Uterus (tissue), 2 donors: Measurements from ENCODE around the gene OR1N1.

ENCODE experiments used
- POLR2A ChIP-seq, 2 donors: fragments of 450-650 bp; IDR thresholded peaks; one replicate each; pipeline ENCODE4 v1.6.1; 2016; ENCODE audit warnings: antibody characterized with exemption in 2 of 2, mild to moderate bottlenecking in 1 of 2, moderate library complexity in 1 of 2
- TF ChIP-seq, protein P1 (sequence below), 4 experiments: fragments of 200-600 bp in 2 of 4; fragments of 450-650 bp in 2 of 4; sonication (generic) in 2 of 4; IDR thresholded peaks; one replicate each; pipeline ENCODE4 v1.5.1; 2016 to 2019; ENCODE audit warnings: antibody characterized with exemption in 4 of 4, mild to moderate bottlenecking in 2 of 4, moderate library complexity in 1 of 4

DNA sequence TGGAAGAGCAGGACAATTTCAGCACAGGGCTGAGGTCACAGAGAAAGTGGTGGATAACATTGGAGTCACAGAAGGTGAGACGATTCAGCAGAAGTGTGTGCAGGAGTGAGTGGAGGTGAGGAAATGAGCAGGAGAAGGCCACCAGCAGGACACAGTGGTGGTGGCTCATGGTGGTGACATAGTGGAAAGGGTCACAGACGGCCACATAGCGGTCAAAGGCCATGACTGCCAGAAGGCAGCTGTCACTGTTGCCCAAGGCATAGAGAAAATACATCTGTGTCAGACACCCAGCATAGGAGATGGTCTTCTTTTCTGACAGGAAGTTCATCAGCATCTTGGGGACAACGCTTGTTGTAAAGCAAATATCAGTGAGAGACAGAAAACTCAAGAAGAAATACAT, 40.8 kb upstream of the OR1N1 start:
- TF ChIP-seq, protein P1, sequence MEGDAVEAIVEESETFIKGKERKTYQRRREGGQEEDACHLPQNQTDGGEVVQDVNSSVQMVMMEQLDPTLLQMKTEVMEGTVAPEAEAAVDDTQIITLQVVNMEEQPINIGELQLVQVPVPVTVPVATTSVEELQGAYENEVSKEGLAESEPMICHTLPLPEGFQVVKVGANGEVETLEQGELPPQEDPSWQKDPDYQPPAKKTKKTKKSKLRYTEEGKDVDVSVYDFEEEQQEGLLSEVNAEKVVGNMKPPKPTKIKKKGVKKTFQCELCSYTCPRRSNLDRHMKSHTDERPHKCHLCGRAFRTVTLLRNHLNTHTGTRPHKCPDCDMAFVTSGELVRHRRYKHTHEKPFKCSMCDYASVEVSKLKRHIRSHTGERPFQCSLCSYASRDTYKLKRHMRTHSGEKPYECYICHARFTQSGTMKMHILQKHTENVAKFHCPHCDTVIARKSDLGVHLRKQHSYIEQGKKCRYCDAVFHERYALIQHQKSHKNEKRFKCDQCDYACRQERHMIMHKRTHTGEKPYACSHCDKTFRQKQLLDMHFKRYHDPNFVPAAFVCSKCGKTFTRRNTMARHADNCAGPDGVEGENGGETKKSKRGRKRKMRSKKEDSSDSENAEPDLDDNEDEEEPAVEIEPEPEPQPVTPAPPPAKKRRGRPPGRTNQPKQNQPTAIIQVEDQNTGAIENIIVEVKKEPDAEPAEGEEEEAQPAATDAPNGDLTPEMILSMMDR (IDR thresholded peaks at IDR 0.05), result no peak
- no peak for TF ChIP-seq POLR2A (IDR thresholded peaks at IDR 0.05)
